ENCODE measurements around the gene NR0B1. TPM values are rescaled to one million over a fixed set of nuclear protein-coding genes. Genes with fewer than 3 reads are reported as not detected.

Gene NR0B1
- total and polyA plus RNA-seq, 4 donors = 0.03 TPM; not detected in 3

DNA sequence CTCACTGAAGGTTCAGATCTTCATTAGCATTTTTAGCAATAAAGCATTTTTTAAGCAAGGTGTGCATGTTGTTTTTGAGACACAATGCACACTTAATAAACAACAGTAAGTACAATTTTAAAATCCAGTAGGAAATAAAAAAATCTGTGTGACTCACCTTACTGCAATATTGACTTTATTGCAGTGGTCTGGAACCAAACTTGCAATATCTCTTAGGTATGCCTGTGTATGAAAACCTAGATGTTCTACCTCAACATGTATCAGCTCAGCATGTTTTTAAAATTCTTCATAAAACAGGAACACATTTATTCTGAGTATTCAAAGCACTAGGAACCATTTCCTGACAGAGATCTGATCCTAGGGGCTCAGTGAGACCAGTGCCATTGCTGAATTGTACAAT, 26.7 kb downstream of the NR0B1 start:
- Histone ChIP-seq H3K4me3 (no peak overlapping the region), H3K27ac (ENCODE audit: low read depth in 1 of 2, low read length in 1 of 2) (no peak overlapping the region), H3K4me1 (ENCODE audit: control insufficient read depth in 5 of 5, insufficient read depth in 5 of 5, low read length in 5 of 5) (no peaks in the 10 kb centered on the region), H3K36me3 (ENCODE audit: control insufficient read depth in 4 of 4, insufficient read depth in 4 of 4, low read length in 4 of 4) (no peaks in the 10 kb centered on the region), H3K9me3 (ENCODE audit: control insufficient read depth in 4 of 4, insufficient read depth in 3 of 4, low read length in 3 of 4) (no peaks in the 10 kb centered on the region), H3K27me3 (ENCODE audit: control insufficient read depth in 3 of 3, insufficient read depth in 3 of 3, low read length in 2 of 3) (peaks cover 0 to 8% (median 2%) of the 10 kb centered on the region in 3 donors), H3K9ac (ENCODE audit: insufficient read depth in 1 of 2, low read length in 2 of 2) (no peak overlapping the region)
- DNase-seq (no peak), ATAC-seq (ENCODE audit: insufficient read depth, low FRiP score) (no peak)
- TF ChIP-seq CTCF (IDR thresholded peaks at IDR 0.05; ENCODE audit: control extremely low read depth, extremely low read depth) = no peak

DNA sequence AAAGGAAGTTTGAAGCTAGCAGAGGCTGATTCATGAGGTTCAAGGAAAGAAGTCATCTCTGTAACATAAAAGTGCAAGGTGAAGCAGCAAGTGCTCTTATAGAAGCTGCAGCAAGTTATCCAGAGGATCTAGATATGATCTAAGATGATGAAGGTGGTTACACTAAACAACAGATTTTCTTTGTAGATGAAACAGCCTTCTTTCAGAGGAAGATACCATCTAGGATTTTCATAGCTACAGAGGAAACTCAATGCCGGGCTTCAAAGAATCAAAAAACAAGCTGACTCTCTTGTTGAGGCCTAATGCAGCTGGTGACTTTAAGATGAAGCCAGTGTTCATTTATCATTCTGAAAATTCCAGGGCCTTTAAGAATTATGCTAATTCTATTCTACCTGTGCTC, 28.8 kb downstream of the NR0B1 start:
- H3K9ac ChIP-seq (ENCODE audit: insufficient read depth in 1 of 2, low read length in 2 of 2) = no peak overlapping the region

GRCh38 chrX:30278365-30278764, 30.8 kb downstream of the NR0B1 start:
- no peak overlapping the region for H3K4me3 ChIP-seq
- H3K9ac ChIP-seq (ENCODE audit: insufficient read depth in 1 of 2, low read length in 2 of 2) = no peak overlapping the region
- H3K27ac ChIP-seq (ENCODE audit: low read depth in 1 of 2, low read length in 1 of 2) = no peak overlapping the region
- ATAC-seq (ENCODE audit: insufficient read depth, low FRiP score) (no peak), DNase-seq (no peak)
- no peaks in the 10 kb centered on the region for H3K9me3 ChIP-seq (ENCODE audit: control insufficient read depth in 4 of 4, insufficient read depth in 3 of 4, low read length in 3 of 4)
- no peak for TF ChIP-seq CTCF (IDR thresholded peaks at IDR 0.05; ENCODE audit: control extremely low read depth, extremely low read depth)
- peaks cover 0 to 2% (median 0%) of the 10 kb centered on the region in 3 donors for H3K27me3 ChIP-seq (ENCODE audit: control insufficient read depth in 3 of 3, insufficient read depth in 3 of 3, low read length in 2 of 3)
- H3K4me1 ChIP-seq (ENCODE audit: control insufficient read depth in 5 of 5, insufficient read depth in 5 of 5, low read length in 5 of 5) = no peaks in the 10 kb centered on the region
- H3K36me3 ChIP-seq (ENCODE audit: control insufficient read depth in 4 of 4, insufficient read depth in 4 of 4, low read length in 4 of 4) = no peaks in the 10 kb centered on the region
- 73 to 88% methylated on average over 1 of the region's 1 CpG for WGBS, 2 donors

More for the DNA sequence above, 28.8 kb downstream of the NR0B1 start:
- Histone ChIP-seq H3K9me3 (ENCODE audit: control insufficient read depth in 4 of 4, insufficient read depth in 3 of 4, low read length in 3 of 4) (no peaks in the 10 kb centered on the region), H3K27ac (ENCODE audit: low read depth in 1 of 2, low read length in 1 of 2) (no peak overlapping the region), H3K4me3 (no peak overlapping the region), H3K27me3 (ENCODE audit: control insufficient read depth in 3 of 3, insufficient read depth in 3 of 3, low read length in 2 of 3) (peaks cover 0 to 2% (median 2%) of the 10 kb centered on the region in 3 donors), H3K4me1 (ENCODE audit: control insufficient read depth in 5 of 5, insufficient read depth in 5 of 5, low read length in 5 of 5) (no peaks in the 10 kb centered on the region), H3K36me3 (ENCODE audit: control insufficient read depth in 4 of 4, insufficient read depth in 4 of 4, low read length in 4 of 4) (no peaks in the 10 kb centered on the region)
- DNase-seq (no peak), ATAC-seq (ENCODE audit: insufficient read depth, low FRiP score) (no peak)
- TF ChIP-seq CTCF (IDR thresholded peaks at IDR 0.05; ENCODE audit: control extremely low read depth, extremely low read depth) = no peak
- 75 to 93% methylated on average over 1 of the region's 1 CpG for WGBS, 2 donors

- 12 to 25% methylated on average over 1 of the region's 1 CpG for WGBS, 2 donors
- H3K27me3 ChIP-seq (ENCODE audit: control insufficient read depth in 3 of 3, insufficient read depth in 3 of 3, low read length in 2 of 3) = peaks cover 0 to 10% (median 0%) of the 10 kb centered on the region in 3 donors
- no peak overlapping the region for H3K9ac ChIP-seq (ENCODE audit: insufficient read depth in 1 of 2, low read length in 2 of 2)
- no peaks in the 10 kb centered on the region for H3K4me1 ChIP-seq (ENCODE audit: control insufficient read depth in 5 of 5, insufficient read depth in 5 of 5, low read length in 5 of 5)
- H3K27ac ChIP-seq (ENCODE audit: low read depth in 1 of 2, low read length in 1 of 2) = no peak overlapping the region
- TF ChIP-seq CTCF (IDR thresholded peaks at IDR 0.05; ENCODE audit: control extremely low read depth, extremely low read depth) = no peak
- no peaks in the 10 kb centered on the region for H3K36me3 ChIP-seq (ENCODE audit: control insufficient read depth in 4 of 4, insufficient read depth in 4 of 4, low read length in 4 of 4)
- DNase-seq (peak in 2 of 3 donors; percentile 1 to 11), ATAC-seq (ENCODE audit: insufficient read depth, low FRiP score) (no peak)
- no peaks in the 10 kb centered on the region for H3K9me3 ChIP-seq (ENCODE audit: control insufficient read depth in 4 of 4, insufficient read depth in 3 of 4, low read length in 3 of 4)
- H3K4me3 ChIP-seq = no peak overlapping the region
These were observed 33.7 kb downstream of the NR0B1 start for GRCh38 chrX:30275498-30275897.
